EL (cell line): ENCODE measurements around the gene RENBP.
A peak's percentile ranks its signal among the peaks of the same experiment; 100 is the strongest.

ENCODE experiments used
- DNase-seq: peaks from one replicate; pipeline ENCODE4 v3.0.0-alpha.2; 2016

The RENBP gene

GRCh38 chrX:153953342-153953830, 8.9 kb upstream of the RENBP start:
- DNase-seq, result peak; percentile 60

GRCh38 chrX:153952373-153953026, 8.1 kb upstream of the RENBP start:
- no peak for DNase-seq

DNA sequence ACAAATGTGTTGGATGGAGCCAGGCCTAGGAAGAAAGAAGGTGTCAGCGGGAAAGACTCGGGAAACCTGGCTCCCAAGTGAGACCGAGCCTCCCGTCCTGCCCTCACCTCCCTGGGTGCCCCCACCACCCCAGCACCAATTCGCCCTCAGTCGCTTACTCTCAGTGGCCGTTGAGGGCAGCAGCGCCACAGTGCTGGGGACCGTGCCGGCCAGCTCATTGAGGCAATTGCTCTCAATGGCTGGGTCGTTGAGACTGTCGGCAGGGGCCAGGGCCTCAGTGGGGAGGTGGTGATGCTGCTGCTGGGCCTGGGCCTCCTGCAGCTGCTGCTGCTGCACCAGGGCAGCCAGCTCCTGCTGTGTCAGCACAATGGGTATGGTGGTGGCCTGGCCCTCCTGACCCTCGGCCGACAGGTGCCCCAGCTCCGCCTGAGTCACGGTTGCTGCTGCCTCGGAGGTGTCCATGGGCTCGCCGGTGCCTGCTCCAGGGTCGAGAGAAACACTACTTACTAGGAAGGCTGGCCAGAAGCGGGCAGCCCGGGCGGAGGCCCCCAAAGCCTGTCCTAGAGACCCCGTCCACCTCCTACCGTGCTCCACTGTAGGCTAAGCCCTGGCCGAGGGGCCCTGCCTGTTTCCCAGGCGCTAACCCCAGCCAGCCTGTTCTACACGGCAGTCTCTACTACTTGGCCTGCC, 7.4 kb upstream of the RENBP start:
- no peak for DNase-seq

DNA sequence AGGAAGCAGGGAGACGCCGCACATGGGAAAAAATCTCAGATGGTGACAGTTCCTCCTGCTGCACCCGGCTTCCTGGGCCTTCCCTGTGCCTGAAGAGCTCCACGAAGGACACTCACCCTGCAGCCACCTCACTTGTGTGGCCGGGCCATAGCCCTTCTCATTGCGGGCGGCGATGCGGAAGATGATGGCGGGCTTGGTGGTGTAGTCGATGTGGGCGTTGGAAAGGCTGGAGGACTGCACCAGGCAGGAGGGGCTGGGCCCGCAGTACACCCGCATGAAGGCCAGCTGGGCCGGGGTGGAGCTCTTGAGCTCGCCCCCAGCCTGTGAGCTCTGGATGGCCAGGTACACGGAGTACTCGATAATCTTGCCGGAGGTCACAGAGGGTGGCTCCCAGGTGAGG, 5.7 kb upstream of the RENBP start:
- DNase-seq, result no peak

DNA sequence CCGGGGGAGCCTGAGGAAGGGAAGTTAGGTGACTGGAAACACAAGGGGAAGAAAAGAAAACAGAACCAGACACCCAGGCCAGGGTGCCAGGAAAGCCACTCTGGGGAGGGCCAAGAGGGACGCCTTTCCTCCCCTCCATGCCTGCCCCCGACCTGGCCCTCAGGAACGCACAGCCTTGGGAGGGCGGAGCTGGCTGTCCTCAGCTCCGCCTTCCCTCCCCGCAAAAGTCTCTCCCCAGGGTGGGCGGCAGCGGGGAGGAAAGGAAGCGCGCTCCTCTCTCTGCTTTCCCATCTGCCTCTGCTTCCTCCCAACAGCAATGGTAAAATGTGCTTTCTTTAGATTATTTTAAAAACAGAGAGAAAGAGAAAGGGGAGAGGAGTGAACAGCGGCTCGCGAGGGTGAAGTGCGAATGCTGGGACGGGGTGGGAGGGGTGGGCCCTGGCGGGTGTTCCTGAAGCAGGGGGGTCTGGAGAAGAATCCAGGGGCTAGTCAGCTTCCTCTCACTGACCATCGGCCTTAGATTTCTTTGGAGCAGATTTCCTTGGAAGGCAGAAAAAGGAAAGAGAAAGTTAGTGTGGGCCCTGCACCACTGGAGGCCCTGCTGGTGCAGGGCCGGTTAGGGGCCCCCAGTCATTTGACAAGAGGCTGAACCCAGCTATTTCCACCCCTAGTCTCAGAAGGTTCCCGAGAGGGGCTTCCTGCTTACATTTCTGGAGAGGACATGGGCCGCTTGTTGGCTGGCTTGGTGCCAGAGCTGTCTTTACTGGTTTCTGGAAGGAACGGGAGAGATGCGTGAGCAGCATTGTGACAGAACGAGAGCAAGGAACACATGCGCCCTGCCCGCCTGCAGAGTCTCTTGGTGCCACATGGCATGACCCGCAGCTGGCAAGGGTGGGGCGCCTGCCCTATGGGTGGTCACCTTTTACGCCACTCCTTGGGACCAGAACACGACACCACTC, 4.7 kb upstream of the RENBP start:
- DNase-seq, result no peak

GRCh38 chrX:153948002-153948466, 3.6 kb upstream of the RENBP start:
- DNase-seq, result no peak

- peak; percentile 76 for DNase-seq
These were observed 2.7 kb upstream of the RENBP start for GRCh38 chrX:153947009-153947769.

GRCh38 chrX:153945956-153946943, 1.8 kb upstream of the RENBP start:
- no peak for DNase-seq

- no peak for DNase-seq
These were observed 332 bp upstream of the RENBP start for GRCh38 chrX:153944800-153945150.

GRCh38 chrX:153941336-153942252, 2.8 kb downstream of the RENBP start:
- no peak for DNase-seq

DNA sequence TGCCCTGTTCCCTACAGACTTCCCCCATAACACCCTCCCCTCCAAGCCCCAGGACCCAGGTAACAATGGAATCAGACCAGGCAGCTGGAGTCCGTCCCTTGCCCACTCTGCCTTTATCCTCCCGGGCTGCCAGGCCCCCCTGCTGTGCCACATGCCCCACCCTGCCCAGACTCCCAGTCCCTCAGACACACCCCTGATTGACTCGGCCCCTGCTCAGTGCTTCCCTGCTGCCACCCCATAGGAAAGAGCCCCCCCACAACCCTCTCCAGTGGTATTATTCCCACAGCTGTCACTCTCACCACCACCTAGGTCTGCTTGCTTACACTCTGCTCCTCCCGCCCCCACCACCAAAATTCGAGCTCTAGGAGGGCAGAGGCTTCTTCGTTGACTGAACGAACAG, 4.9 kb downstream of the RENBP start:
- no peak for DNase-seq

DNA sequence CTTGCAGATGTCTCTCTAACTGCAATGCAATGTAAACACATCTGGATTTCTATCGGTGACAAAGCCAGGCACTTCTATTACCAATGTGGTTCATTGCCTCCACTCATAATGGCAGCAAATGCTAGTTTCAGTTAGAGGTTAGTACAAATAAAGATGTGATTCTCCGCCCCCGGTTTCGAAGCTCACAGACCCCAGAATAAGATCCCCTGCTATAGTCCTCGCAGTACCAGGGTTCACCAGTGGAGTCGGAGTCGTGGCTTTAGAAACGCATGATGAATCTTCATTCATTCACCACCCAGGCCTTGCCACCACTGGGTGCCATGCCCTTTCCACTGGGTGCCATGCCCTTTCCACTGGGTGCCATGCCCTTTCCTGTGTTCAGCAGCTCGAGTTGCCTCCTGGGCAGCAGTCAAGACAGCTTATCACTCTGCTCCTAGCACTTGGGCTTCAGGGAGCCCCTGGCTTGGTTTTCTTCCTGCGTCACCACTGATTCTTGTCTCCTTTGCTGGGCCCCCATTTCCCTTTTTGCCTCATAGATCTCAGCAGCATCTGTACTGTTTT, 6.1 kb downstream of the RENBP start:
- DNase-seq, result no peak

DNA sequence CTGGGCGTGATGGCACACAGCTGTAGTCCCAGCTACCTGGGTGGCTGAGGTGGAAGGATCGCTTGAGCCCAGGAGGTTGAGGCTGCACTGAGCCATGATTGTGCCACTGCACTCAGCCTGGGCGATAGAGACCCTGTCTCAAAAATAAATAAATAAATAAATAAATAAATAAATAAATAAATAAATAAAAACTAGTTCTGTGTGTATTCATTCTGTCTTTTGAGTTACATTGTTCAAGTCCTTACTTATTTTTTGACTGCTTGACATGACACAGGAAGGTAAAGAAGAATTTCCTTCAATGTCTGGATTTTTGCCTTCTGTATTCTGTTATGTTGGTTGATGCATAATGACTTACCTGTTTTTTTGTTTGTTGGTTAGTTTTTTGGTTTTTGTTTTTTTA, 7.4 kb downstream of the RENBP start:
- DNase-seq, result no peak

GRCh38 chrX:153935326-153935851, 9.1 kb downstream of the RENBP start:
- DNase-seq, result no peak

- peak; percentile 73 for DNase-seq
These were observed 9.6 kb downstream of the RENBP start, which contains the start of gene NAA10 for GRCh38 chrX:153934762-153935325. Gene NAA10 (minus strand): TSS chrX:153935037. CDS start chrX:153934904, 133 bp downstream.

DNA sequence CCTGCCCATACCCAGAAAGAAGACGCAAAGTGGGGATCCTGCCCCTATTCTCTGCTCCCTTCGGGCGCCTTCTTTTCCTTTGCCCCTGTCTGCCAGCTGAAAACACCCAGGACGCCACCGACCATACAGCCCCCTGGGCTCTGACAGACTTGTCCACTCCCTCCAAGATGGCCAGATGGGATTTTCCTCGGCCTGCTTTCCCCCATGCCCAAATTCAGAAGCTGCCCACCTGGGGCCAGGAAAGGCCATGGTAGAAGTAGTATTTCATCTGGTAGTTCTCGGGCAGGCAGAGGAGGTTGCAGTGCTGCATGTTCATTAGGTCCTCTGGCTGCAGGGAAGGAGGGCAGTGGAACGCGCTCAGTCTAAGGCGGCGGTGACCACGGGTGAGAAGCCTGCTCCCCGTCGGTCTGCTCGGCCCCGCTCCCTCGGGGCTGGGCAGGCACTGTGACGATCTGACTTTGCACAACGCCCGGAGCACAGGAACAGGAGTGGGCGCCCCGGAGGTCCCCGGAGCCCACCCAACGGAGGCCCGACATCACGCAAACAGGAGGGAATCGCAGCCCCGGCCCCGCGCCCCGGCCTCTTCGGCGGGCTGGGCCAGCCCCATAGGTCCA, 10.2 kb downstream of the RENBP start:
- no peak for DNase-seq

DNA sequence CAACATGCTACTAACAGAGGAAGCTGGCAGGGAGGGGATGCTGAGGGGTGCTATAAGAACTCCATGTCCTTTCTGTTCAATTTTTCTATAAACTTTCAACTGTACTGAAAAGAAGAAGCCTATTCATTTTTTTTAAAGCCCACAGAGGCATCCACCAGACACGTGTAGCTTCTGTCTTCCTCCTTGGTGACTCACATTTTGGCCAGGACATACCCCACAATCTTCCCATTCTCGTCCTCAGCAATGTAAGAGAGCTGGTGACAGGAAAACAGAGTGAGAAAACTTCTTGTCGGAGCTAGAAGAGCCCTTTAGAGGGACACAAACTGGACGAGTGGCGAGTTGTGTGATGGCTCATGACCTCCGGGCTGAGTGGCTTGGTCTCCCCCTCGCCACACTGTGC, 10.7 kb downstream of the RENBP start:
- DNase-seq, result peak; percentile 54

DNA sequence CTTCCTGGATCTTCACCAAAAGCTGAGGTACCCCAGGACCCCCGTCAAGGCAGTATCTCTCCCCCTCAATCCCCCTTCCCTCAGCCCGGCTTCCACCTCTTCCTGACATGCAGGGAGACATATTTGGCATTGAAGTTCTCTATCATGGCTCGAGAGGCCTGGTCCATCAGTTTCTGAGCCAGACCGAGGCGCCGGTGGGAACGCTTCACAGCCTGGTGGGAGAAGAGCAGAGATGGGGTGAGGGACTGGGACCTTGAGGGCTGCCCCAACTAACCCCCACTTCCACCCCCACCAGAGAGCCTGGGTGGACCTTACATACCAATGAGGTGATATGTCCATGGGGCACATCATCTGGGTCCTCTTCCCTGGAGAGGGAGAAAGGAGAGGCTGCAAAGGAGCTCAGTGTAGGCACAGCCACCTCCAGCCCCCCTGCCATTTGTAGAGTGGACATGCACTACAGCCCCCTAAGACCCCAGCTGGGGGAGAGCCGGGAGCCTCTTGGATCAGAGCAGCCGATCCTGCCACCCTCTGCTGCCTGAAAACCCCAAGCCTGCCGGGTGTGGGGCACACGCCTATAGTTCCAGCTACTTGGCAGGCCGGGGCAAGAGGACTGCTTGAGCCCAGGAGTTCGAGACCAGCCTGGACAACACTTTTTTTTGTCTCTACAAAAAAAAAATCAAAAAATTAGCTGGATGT, 12.1 kb downstream of the RENBP start:
- DNase-seq, result no peak
